ENCODE measurements around the gene EPB41L1.
A peak's percentile ranks its signal among the peaks of the same experiment; 100 is the strongest.

EPB41L1 gene

GRCh38 chr20:36248836-36249235, 94.3 kb downstream of the EPB41L1 start:
- DNase-seq (ENCODE audit: low spot score): no peak
- Histone ChIP-seq H2AFZ (ENCODE audit: low read length) (no peak overlapping the region), H3K4me1 (ENCODE audit: control insufficient read depth in 2 of 2, insufficient read depth in 1 of 2, low read depth in 1 of 2, low read length in 2 of 2) (peaks cover 0 to 9% of the 10 kb centered on the region in 2 donors), H3K36me3 (replicated peaks in 1 of 2; ENCODE audit: control insufficient read depth in 2 of 2, insufficient read depth in 2 of 2, low read length in 2 of 2) (peaks cover 26 to 99% of the 10 kb centered on the region in 2 donors), H3K9ac (ENCODE audit: low read depth, low read length, poor library complexity) (no peak overlapping the region), H3K4ac (ENCODE audit: low read length) (no peak overlapping the region), H3K4me2 (ENCODE audit: insufficient read depth, low read length, poor library complexity, severe bottlenecking) (no peak overlapping the region), H3K4me3 (ENCODE audit: low read length in 2 of 2) (no peak overlapping the region), H2BK120ac (ENCODE audit: low read depth, low read length) (no peak overlapping the region), H2BK15ac (ENCODE audit: low read length) (no peak overlapping the region), H2BK5ac (ENCODE audit: low read length) (no peak overlapping the region), H4K91ac (ENCODE audit: low read depth, low read length, poor library complexity) (no peak overlapping the region), H3K27me3 (ENCODE audit: control insufficient read depth in 3 of 3, insufficient read depth in 3 of 3, low read depth in 1 of 3, low read length in 3 of 3) (no peaks in the 10 kb centered on the region), H3K79me1 (ENCODE audit: low read depth, low read length) (peaks cover 1% of the 10 kb centered on the region), H3K27ac (replicated peaks; ENCODE audit: low read length) (no peak overlapping the region), H2BK12ac (ENCODE audit: low read length) (no peak overlapping the region), H3K23ac (ENCODE audit: low read depth, low read length, poor library complexity) (no peak overlapping the region), H2AK5ac (ENCODE audit: low read depth, low read length) (no peak overlapping the region), H3K18ac (ENCODE audit: low read length) (no peak overlapping the region), H4K8ac (ENCODE audit: low read depth, low read length) (no peak overlapping the region), H3K14ac (ENCODE audit: low read length) (no peak overlapping the region), H3K9me3 (replicated peaks in 1 of 2; ENCODE audit: control insufficient read depth in 2 of 2, insufficient read depth in 1 of 2, low read depth in 1 of 2, low read length in 2 of 2) (no peaks in the 10 kb centered on the region)
- no CpG with 5 or more reads among the region's 4 CpGs for WGBS, 2 donors (ENCODE audit: extremely low coverage in 2 of 2, insufficient read length in 2 of 2, insufficient replicate concordance in 1 of 2)

GRCh38 chr20:36249450-36249849, 94.9 kb downstream of the EPB41L1 start:
- DNase-seq (ENCODE audit: low spot score): no peak
- Histone ChIP-seq H2BK5ac (ENCODE audit: low read length) (no peak overlapping the region), H3K4me2 (ENCODE audit: insufficient read depth, low read length, poor library complexity, severe bottlenecking) (no peak overlapping the region), H3K4ac (ENCODE audit: low read length) (no peak overlapping the region), H2AK5ac (ENCODE audit: low read depth, low read length) (no peak overlapping the region), H3K4me3 (ENCODE audit: low read length in 2 of 2) (no peak overlapping the region), H3K79me1 (ENCODE audit: low read depth, low read length) (peaks cover 1% of the 10 kb centered on the region), H3K18ac (ENCODE audit: low read length) (no peak overlapping the region), H3K36me3 (replicated peaks in 1 of 2; ENCODE audit: control insufficient read depth in 2 of 2, insufficient read depth in 2 of 2, low read length in 2 of 2) (peaks cover 23 to 95% of the 10 kb centered on the region in 2 donors), H4K91ac (ENCODE audit: low read depth, low read length, poor library complexity) (no peak overlapping the region), H3K9ac (ENCODE audit: low read depth, low read length, poor library complexity) (no peak overlapping the region), H3K4me1 (ENCODE audit: control insufficient read depth in 2 of 2, insufficient read depth in 1 of 2, low read depth in 1 of 2, low read length in 2 of 2) (peaks cover 0 to 9% of the 10 kb centered on the region in 2 donors), H4K8ac (ENCODE audit: low read depth, low read length) (no peak overlapping the region), H2BK15ac (ENCODE audit: low read length) (no peak overlapping the region), H3K27ac (replicated peaks; ENCODE audit: low read length) (no peak overlapping the region), H2AFZ (ENCODE audit: low read length) (no peak overlapping the region), H2BK120ac (ENCODE audit: low read depth, low read length) (no peak overlapping the region), H3K23ac (ENCODE audit: low read depth, low read length, poor library complexity) (no peak overlapping the region), H3K9me3 (replicated peaks in 1 of 2; ENCODE audit: control insufficient read depth in 2 of 2, insufficient read depth in 1 of 2, low read depth in 1 of 2, low read length in 2 of 2) (no peaks in the 10 kb centered on the region), H3K14ac (ENCODE audit: low read length) (no peak overlapping the region), H2BK12ac (ENCODE audit: low read length) (no peak overlapping the region), H3K27me3 (ENCODE audit: control insufficient read depth in 3 of 3, insufficient read depth in 3 of 3, low read depth in 1 of 3, low read length in 3 of 3) (no peaks in the 10 kb centered on the region)
- no CpG with 5 or more reads among the region's 3 CpGs for WGBS, 2 donors (ENCODE audit: extremely low coverage in 2 of 2, insufficient read length in 2 of 2, insufficient replicate concordance in 1 of 2)

- H2BK5ac ChIP-seq (ENCODE audit: low read length): no peak overlapping the region
- no peak overlapping the region for H4K8ac ChIP-seq (ENCODE audit: low read depth, low read length)
- no peak overlapping the region for H3K9ac ChIP-seq (ENCODE audit: low read depth, low read length, poor library complexity)
- H2AFZ ChIP-seq (ENCODE audit: low read length): no peak overlapping the region
- peaks cover 1% of the 10 kb centered on the region for H3K79me1 ChIP-seq (ENCODE audit: low read depth, low read length)
- no peaks in the 10 kb centered on the region for H3K9me3 ChIP-seq (replicated peaks in 1 of 2; ENCODE audit: control insufficient read depth in 2 of 2, insufficient read depth in 1 of 2, low read depth in 1 of 2, low read length in 2 of 2)
- H3K18ac ChIP-seq (ENCODE audit: low read length): no peak overlapping the region
- no peak overlapping the region for H3K4me2 ChIP-seq (ENCODE audit: insufficient read depth, low read length, poor library complexity, severe bottlenecking)
- peaks cover 0 to 9% of the 10 kb centered on the region in 2 donors for H3K4me1 ChIP-seq (ENCODE audit: control insufficient read depth in 2 of 2, insufficient read depth in 1 of 2, low read depth in 1 of 2, low read length in 2 of 2)
- H4K91ac ChIP-seq (ENCODE audit: low read depth, low read length, poor library complexity): no peak overlapping the region
- H2BK12ac ChIP-seq (ENCODE audit: low read length): no peak overlapping the region
- H2BK15ac ChIP-seq (ENCODE audit: low read length): no peak overlapping the region
- no peak overlapping the region for H3K23ac ChIP-seq (ENCODE audit: low read depth, low read length, poor library complexity)
- WGBS, 2 donors (ENCODE audit: extremely low coverage in 2 of 2, insufficient read length in 2 of 2, insufficient replicate concordance in 1 of 2): no CpG with 5 or more reads among the region's 5 CpGs
- no peak overlapping the region for H3K14ac ChIP-seq (ENCODE audit: low read length)
- no peak overlapping the region for H3K4ac ChIP-seq (ENCODE audit: low read length)
- H3K27ac ChIP-seq (replicated peaks; ENCODE audit: low read length): no peak overlapping the region
- no peaks in the 10 kb centered on the region for H3K27me3 ChIP-seq (ENCODE audit: control insufficient read depth in 3 of 3, insufficient read depth in 3 of 3, low read depth in 1 of 3, low read length in 3 of 3)
- no peak overlapping the region for H2BK120ac ChIP-seq (ENCODE audit: low read depth, low read length)
- peaks cover 14 to 94% of the 10 kb centered on the region in 2 donors for H3K36me3 ChIP-seq (replicated peaks in 1 of 2; ENCODE audit: control insufficient read depth in 2 of 2, insufficient read depth in 2 of 2, low read length in 2 of 2)
- DNase-seq (ENCODE audit: low spot score): no peak
- no peak overlapping the region for H3K4me3 ChIP-seq (ENCODE audit: low read length in 2 of 2)
- no peak overlapping the region for H2AK5ac ChIP-seq (ENCODE audit: low read depth, low read length)
These were observed 96.9 kb downstream of the EPB41L1 start for GRCh38 chr20:36251426-36251825.

- no peak overlapping the region for H2AK5ac ChIP-seq (ENCODE audit: low read depth, low read length)
- H3K4me1 ChIP-seq (ENCODE audit: control insufficient read depth in 2 of 2, insufficient read depth in 1 of 2, low read depth in 1 of 2, low read length in 2 of 2): peaks cover 0 to 9% of the 10 kb centered on the region in 2 donors
- H4K8ac ChIP-seq (ENCODE audit: low read depth, low read length): no peak overlapping the region
- peaks cover 1% of the 10 kb centered on the region for H3K79me1 ChIP-seq (ENCODE audit: low read depth, low read length)
- H3K18ac ChIP-seq (ENCODE audit: low read length): no peak overlapping the region
- peaks cover 12 to 92% of the 10 kb centered on the region in 2 donors for H3K36me3 ChIP-seq (replicated peaks in 1 of 2; ENCODE audit: control insufficient read depth in 2 of 2, insufficient read depth in 2 of 2, low read length in 2 of 2)
- H3K14ac ChIP-seq (ENCODE audit: low read length): no peak overlapping the region
- no peak overlapping the region for H3K27ac ChIP-seq (replicated peaks; ENCODE audit: low read length)
- no peak overlapping the region for H3K4ac ChIP-seq (ENCODE audit: low read length)
- H2BK15ac ChIP-seq (ENCODE audit: low read length): no peak overlapping the region
- no peak overlapping the region for H3K4me3 ChIP-seq (ENCODE audit: low read length in 2 of 2)
- peak overlapping the region; percentile 30 for H3K23ac ChIP-seq (ENCODE audit: low read depth, low read length, poor library complexity)
- no peaks in the 10 kb centered on the region for H3K9me3 ChIP-seq (replicated peaks in 1 of 2; ENCODE audit: control insufficient read depth in 2 of 2, insufficient read depth in 1 of 2, low read depth in 1 of 2, low read length in 2 of 2)
- no peak overlapping the region for H2BK12ac ChIP-seq (ENCODE audit: low read length)
- H4K91ac ChIP-seq (ENCODE audit: low read depth, low read length, poor library complexity): no peak overlapping the region
- H2BK120ac ChIP-seq (ENCODE audit: low read depth, low read length): no peak overlapping the region
- DNase-seq (ENCODE audit: low spot score): no peak
- H2AFZ ChIP-seq (ENCODE audit: low read length): no peak overlapping the region
- no peak overlapping the region for H3K4me2 ChIP-seq (ENCODE audit: insufficient read depth, low read length, poor library complexity, severe bottlenecking)
- H2BK5ac ChIP-seq (ENCODE audit: low read length): peak overlapping the region; percentile 31
- no peaks in the 10 kb centered on the region for H3K27me3 ChIP-seq (ENCODE audit: control insufficient read depth in 3 of 3, insufficient read depth in 3 of 3, low read depth in 1 of 3, low read length in 3 of 3)
- no CpG with 5 or more reads among the region's 3 CpGs for WGBS, 2 donors (ENCODE audit: extremely low coverage in 2 of 2, insufficient read length in 2 of 2, insufficient replicate concordance in 1 of 2)
- H3K9ac ChIP-seq (ENCODE audit: low read depth, low read length, poor library complexity): no peak overlapping the region
These were observed 98.0 kb downstream of the EPB41L1 start for GRCh38 chr20:36252511-36252910.

Data from neuronal stem cell (in vitro differentiated cells).